ENCODE measurements around the gene PRRC2A.
A peak's percentile ranks its signal among the peaks of the same experiment; 100 is the strongest.
"Not testable (repeated sequence)": the region's sequence is repeated elsewhere in the genome, so short reads cannot be mapped to it uniquely, and the experiment has no call there.

Gene PRRC2A

GRCh38 chr6:31588871-31589650 lies 31.5 kb upstream of the PRRC2A start:
- Histone ChIP-seq H3K4me1 (peaks cover 13% of the 10 kb centered on the region), H3K36me3 (no peaks in the 10 kb centered on the region), H3K9me3 (no peaks in the 10 kb centered on the region), H3K27me3 (no peaks in the 10 kb centered on the region), H3K4me3 (ENCODE audit: low read depth, low read length) (no peak overlapping the region)
- TF ChIP-seq, protein P1, sequence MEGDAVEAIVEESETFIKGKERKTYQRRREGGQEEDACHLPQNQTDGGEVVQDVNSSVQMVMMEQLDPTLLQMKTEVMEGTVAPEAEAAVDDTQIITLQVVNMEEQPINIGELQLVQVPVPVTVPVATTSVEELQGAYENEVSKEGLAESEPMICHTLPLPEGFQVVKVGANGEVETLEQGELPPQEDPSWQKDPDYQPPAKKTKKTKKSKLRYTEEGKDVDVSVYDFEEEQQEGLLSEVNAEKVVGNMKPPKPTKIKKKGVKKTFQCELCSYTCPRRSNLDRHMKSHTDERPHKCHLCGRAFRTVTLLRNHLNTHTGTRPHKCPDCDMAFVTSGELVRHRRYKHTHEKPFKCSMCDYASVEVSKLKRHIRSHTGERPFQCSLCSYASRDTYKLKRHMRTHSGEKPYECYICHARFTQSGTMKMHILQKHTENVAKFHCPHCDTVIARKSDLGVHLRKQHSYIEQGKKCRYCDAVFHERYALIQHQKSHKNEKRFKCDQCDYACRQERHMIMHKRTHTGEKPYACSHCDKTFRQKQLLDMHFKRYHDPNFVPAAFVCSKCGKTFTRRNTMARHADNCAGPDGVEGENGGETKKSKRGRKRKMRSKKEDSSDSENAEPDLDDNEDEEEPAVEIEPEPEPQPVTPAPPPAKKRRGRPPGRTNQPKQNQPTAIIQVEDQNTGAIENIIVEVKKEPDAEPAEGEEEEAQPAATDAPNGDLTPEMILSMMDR (IDR thresholded peaks at IDR 0.05; ENCODE audit: low read depth, low read length), result no peak
- DNase-seq, result peak; percentile 78

- not testable (repeated sequence) for H3K4me3 ChIP-seq (ENCODE audit: low read depth, low read length); DNase-seq; H3K27me3 ChIP-seq; H3K9me3 ChIP-seq; H3K36me3 ChIP-seq
- H3K4me1 ChIP-seq, result peaks cover 13% of the 10 kb centered on the region
Observed at GRCh38 chr6:31590691-31591090, 29.8 kb upstream of the PRRC2A start.

DNA sequence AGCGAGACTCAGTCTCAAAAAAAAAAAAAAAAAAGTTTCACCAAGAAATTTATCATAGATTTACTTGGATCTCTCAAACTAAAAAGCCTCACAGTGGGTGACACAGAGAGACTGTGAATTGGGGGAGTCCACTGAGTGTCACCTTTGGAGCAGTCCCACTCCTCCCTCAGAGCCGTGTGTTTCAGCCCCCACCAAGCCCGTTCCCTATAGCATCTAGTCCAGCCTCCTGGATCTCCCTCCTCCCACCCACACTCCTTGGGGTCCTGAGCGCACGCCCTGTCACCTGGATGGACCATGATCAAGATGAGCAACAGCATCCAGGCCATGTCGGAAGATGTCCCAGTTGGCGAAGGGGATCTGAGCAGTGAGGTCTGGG lies 28.1 kb upstream of the PRRC2A start:
- Histone ChIP-seq H3K36me3 (no peaks in the 10 kb centered on the region), H3K9me3 (no peaks in the 10 kb centered on the region), H3K4me3 (ENCODE audit: low read depth, low read length) (no peak overlapping the region), H3K4me1 (peaks cover 13% of the 10 kb centered on the region), H3K27me3 (no peaks in the 10 kb centered on the region)
- DNase-seq, result no peak
- TF ChIP-seq, protein P1 (IDR thresholded peaks at IDR 0.05; ENCODE audit: low read depth, low read length), result no peak

GRCh38 chr6:31597006-31597405 lies 23.5 kb upstream of the PRRC2A start:
- peak; percentile 33 for DNase-seq
- H3K4me1 ChIP-seq, result no peaks in the 10 kb centered on the region

GRCh38 chr6:31607317-31607716 lies 13.2 kb upstream of the PRRC2A start:
- no peaks in the 10 kb centered on the region for H3K27me3 ChIP-seq
- TF ChIP-seq, protein P1 (IDR thresholded peaks at IDR 0.05; ENCODE audit: low read depth, low read length), result no peak
- H3K4me3 ChIP-seq (ENCODE audit: low read depth, low read length), result no peak overlapping the region
- no peak for DNase-seq
- H3K36me3 ChIP-seq, result no peaks in the 10 kb centered on the region
- peaks cover 11% of the 10 kb centered on the region for H3K4me1 ChIP-seq
- H3K9me3 ChIP-seq, result no peaks in the 10 kb centered on the region

More at GRCh38 chr6:31597006-31597405, 23.5 kb upstream of the PRRC2A start:
- Histone ChIP-seq H3K9me3 (no peaks in the 10 kb centered on the region), H3K36me3 (no peaks in the 10 kb centered on the region), H3K27me3 (no peaks in the 10 kb centered on the region), H3K4me3 (ENCODE audit: low read depth, low read length) (no peak overlapping the region)
- TF ChIP-seq, protein P1 (IDR thresholded peaks at IDR 0.05; ENCODE audit: low read depth, low read length), result peak; percentile 57

DNA sequence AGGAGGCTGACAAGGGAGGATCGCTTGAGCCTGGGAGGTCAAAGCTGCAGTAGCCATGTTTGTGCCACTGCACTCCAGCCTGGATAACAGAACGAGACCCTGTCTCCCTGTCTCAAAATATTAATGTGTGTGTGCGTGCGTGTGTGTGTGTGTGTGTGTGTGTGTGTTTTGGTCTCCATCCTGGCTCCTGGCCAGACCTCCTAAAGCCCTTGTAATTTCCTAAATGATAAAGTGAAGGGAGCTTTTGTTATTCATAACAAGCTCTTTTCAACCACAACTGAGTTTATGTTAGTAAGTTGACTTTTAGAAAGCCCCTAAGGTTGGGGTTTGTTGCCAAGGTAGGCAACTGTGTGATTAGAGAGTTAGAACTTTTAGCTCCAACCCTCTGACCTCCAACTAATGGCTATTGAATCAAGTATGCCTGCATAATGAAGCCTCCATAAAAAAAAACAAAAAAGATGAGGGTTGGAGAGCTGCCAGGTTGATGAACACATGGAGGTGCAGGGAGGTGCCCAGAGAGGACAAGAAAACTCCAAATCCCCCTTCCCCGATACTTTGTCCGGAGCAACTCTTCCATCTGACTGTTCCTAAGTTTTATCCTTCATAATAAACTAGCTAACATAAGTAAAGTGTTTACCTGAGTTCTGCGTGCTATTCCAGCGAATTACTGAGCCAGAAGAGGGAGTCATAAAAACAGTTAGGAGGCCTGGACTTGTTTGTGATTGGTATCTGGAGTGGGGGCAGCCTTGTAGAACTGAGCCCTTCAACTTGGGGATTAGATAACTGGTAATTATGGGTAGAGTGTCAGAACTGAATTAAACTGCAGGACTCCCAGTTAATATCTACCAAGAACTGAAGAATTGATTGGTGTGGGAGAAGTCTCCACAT lies 10.8 kb upstream of the PRRC2A start:
- no peak for DNase-seq
- TF ChIP-seq, protein P1 (IDR thresholded peaks at IDR 0.05; ENCODE audit: low read depth, low read length), result no peak
- no peaks in the 10 kb centered on the region for H3K27me3 ChIP-seq
- H3K36me3 ChIP-seq, result no peaks in the 10 kb centered on the region
- peaks cover 11% of the 10 kb centered on the region for H3K4me1 ChIP-seq
- no peak overlapping the region for H3K4me3 ChIP-seq (ENCODE audit: low read depth, low read length)
- no peaks in the 10 kb centered on the region for H3K9me3 ChIP-seq
